NCI-H2029 treated with DMSO at 0.1 percent for 48 hours (cell line): ENCODE measurements around the gene NPDC1.
A peak's percentile ranks its signal among the peaks of the same experiment; 100 is the strongest.

Experiments
- DNase-seq: peaks from one replicate; lab custom pipeline; 2025; lab: John Stamatoyannopoulos, UW

NPDC1 gene

DNA sequence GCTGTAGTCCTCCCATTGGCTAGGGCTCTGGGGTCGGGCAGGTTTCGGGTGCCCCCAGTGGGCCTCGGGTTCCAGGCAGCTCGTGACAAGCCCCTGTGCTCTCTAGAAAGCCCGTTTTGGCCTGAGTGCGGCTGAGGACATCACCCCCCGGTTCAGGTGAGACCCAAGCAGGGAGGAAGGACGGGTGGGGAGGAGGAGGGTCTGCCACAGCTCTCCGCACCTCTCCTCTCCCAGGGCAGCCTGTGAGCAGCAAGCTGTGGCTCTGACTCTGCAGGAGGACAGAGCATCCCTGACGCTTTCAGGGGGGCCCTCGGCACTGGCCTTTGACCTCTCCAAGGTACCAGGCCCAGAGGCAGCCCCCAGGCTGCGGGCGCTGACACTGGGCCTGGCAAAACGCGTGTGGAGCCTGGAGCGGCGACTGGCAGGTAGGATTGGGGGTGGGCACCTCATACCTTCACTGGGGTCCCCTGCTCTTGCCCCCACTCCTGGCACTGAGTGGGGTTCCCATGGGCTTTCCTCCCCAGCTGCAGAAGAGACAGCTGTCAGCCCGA is 53.1 kb downstream of the NPDC1 start:
- no peak for DNase-seq

DNA sequence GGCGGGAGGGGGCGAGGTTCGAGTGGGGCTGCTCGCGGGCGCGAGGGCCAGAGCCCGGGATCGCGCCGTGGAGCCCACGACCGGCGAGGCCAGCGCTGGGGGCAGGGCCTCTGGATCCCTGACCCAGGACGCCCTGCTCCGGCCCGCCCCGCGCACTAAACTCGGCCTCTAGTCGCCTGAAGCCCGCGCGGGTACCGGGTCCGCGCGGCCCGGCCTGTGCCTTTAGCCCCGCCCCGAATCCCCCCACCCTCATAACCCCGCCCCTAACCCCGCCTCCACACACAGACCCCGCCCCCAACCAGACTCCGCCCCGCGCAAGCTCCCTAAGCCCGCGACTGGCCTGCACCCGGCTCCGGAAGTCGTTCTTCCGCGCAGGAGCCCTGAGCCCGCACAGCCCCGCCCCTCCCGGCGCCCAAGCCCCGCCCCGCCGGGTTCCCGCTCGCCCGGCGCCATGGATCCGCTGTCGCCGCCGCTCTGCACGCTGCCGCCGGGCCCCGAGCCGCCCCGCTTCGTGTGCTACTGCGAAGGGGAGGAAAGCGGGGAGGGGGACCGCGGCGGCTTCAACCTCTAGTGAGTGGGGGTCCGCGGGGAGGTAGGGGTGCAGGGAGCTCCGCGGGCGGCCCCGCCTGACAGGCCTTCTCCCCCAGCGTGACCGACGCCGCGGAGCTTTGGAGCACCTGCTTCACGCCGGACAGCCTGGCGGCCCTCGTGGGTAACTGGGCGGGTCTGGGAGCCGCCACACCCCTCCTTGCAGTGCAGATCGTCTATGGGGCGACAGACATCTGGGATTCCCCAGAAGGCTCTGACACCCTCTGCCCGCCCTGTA is 53.8 kb downstream of the NPDC1 start, which contains the start of gene PAXX:
TSS of gene PAXX (plus strand) at position 430 of the 826 bp plus-strand sequence. CDS start at position 452, 22 bp downstream.
- DNase-seq, result peak; percentile 31

DNA sequence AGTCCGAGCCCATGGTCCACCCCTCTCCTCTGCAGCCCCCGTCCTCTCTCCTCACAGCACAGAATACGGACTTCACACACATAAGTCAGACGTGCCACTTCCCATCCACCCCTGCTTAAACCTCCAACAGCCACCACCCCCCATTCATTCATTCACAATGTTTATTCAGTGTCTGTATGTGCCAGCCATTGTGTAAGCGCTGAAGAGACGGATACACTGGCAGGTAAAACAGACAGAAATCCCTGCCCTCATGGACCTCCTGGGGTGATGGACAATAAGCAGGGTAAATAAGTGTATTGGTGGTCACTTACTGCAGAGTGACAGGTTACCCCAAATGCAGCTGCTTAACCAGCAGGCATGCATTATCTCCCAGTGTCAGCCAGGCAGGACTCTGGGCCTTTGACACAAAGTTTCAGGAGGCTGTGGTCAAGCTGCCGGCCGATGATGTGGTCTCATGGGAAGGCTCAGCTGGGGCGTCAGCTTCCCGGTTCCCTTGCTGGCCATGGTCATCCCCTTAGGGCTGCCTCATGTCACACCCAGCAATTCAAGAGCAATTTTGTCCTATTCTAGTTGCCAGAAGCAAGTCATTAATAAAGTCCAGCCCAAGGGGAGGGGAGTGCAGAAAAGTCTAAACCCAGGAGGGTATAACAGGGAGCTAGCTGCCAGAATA is 55.6 kb downstream of the NPDC1 start:
- DNase-seq, result no peak
